HepG2 (cell line): ENCODE results near the gene NDN. TPM values are rescaled to one million over a fixed set of nuclear protein-coding genes. Genes with fewer than 3 reads are reported as not detected.

Source experiments
- BHLHE40 ChIP-seq: IDR thresholded peaks from 2 replicates; pipeline ENCODE4 v1.6.1; 2011; ENCODE audit warnings: low read length, improper control_type of control experiment
- BRD4 ChIP-seq: sonication (generic); formaldehyde crosslinking; IDR thresholded peaks from 2 replicates; pipeline ENCODE4 v1.4.0; 2020; ENCODE audit warnings: missing genetic modification reagents
- HOXA7 ChIP-seq: sonication (generic); formaldehyde crosslinking; IDR thresholded peaks from 2 replicates; pipeline ENCODE4 v1.8.1; 2022; ENCODE audit warnings: mild to moderate bottlenecking, missing genetic modification reagents, moderate library complexity
- MLLT10 ChIP-seq: sonication (generic); formaldehyde crosslinking; IDR thresholded peaks from 2 replicates; pipeline ENCODE4 v1.4.0; 2020; ENCODE audit warnings: missing genetic modification reagents
- MZF1 ChIP-seq: sonication (generic); formaldehyde crosslinking; IDR thresholded peaks from 2 replicates; pipeline ENCODE4 v1.8.1; 2023; ENCODE audit warnings: mild to moderate bottlenecking, missing genetic modification reagents, borderline replicate concordance
- RBM39 ChIP-seq: fragments of 200-400 bp; formaldehyde crosslinking; IDR thresholded peaks from one replicate; pipeline ENCODE4 v1.6.1; 2018; ENCODE audit warnings: antibody characterized with exemption, mild to moderate bottlenecking, low read depth, low read length; ENCODE audit not compliant: poor library complexity, severe bottlenecking
- SOX6 ChIP-seq, 2 experiments: fragments of 450-650 bp in 1 of 2; sonication (generic) in 1 of 2; formaldehyde crosslinking in 1 of 2; IDR thresholded peaks; 2 replicates each; pipeline versions ENCODE4 v1.4.0 to v1.6.1; 2017 to 2020; ENCODE audit warnings: antibody characterized with exemption in 1 of 2, mild to moderate bottlenecking in 1 of 2, missing genetic modification reagents in 1 of 2
- TEAD2 ChIP-seq: sonication (generic); formaldehyde crosslinking; IDR thresholded peaks from 2 replicates; pipeline ENCODE4 v1.9.0; 2021; ENCODE audit warnings: missing genetic modification reagents
- YEATS4 ChIP-seq: sonication (generic); formaldehyde crosslinking; IDR thresholded peaks from 2 replicates; pipeline ENCODE4 v1.4.0; 2020; ENCODE audit warnings: missing genetic modification reagents, borderline replicate concordance
- ZBTB20 ChIP-seq: sonication (generic); formaldehyde crosslinking; IDR thresholded peaks from 2 replicates; pipeline ENCODE4 v1.8.1; 2023; ENCODE audit warnings: missing genetic modification reagents, low read depth, mild to moderate bottlenecking, borderline replicate concordance
- polyA plus RNA-seq, 8 experiments: library from polyadenylated mRNA; depleted of rRNA in 3 of 8; stranded (reverse) in 7 of 8; unstranded in 1 of 8; fragments of >200 nt; fragmentation: Illumina TruSeq in 4 of 8; extraction: Trizol in 4 of 8; gene quantifications; 2 replicates each; pipeline versions ENCODE4 v1.2.1 to v1.2.3, GENCODE V29; 2011 to 2016; ENCODE audit warnings: low read depth in 4 of 8, missing spikeins in 1 of 8, mixed read lengths in 1 of 8; ENCODE audit not compliant: insufficient read depth in 1 of 8
- total RNA-seq, 5 experiments: library from RNA; depleted of rRNA; stranded (reverse); fragments of >200 nt; fragmentation: Illumina TruSeq; extraction: Trizol; gene quantifications; 2 replicates each; pipeline ENCODE4 v1.2.3, GENCODE V29; 2016; ENCODE audit warnings: low read depth in 1 of 5
- TF ChIP-seq, protein P1 (sequence below): IDR thresholded peaks from 2 replicates; pipeline ENCODE4 v1.6.1; 2016; ENCODE audit warnings: missing biosample characterization, missing genetic modification reagents, low read depth
- TF ChIP-seq, protein P2 (sequence below): sonication (generic); formaldehyde crosslinking; conservative IDR thresholded peaks from 2 replicates; pipeline ENCODE4 v1.4.0; 2020; ENCODE audit warnings: missing genetic modification reagents
- TF ChIP-seq, protein P3 (sequence below): sonication (generic); formaldehyde crosslinking; IDR thresholded peaks from 2 replicates; pipeline ENCODE4 v1.5.0; 2020; ENCODE audit warnings: missing genetic modification reagents
- TF ChIP-seq, protein P4 (sequence below): sonication (generic); formaldehyde crosslinking; IDR thresholded peaks from 2 replicates; pipeline ENCODE4 v1.4.0; 2020; ENCODE audit warnings: mild to moderate bottlenecking, missing genetic modification reagents

The NDN gene
- total and polyA plus RNA-seq, 2 of the 13 experiments (the other 11 are each of a cell fraction or from before 2014, with no cell fraction given), result 0.03 TPM; not detected in 1

DNA sequence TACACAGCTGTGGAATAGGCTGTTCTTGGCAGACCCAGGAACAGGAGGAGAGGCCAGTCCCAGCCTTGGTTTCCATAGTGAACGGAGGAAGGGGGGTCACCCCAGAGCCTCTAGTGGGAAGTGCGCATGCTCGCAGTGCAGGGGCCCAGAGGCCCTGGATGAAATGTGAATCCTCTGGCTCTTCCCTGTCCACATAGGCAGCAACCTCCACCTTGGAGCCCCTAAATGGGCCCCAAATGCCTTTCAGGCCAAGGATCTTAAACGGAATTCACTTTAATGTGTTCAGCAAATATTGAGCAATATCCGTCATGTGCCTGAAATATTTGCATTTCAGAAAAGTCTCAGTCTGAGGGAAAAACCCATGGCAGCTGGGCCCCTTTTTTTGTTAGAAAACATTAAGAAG, 3.3 kb upstream of the NDN start (continued):
- TF ChIP-seq, protein P1, sequence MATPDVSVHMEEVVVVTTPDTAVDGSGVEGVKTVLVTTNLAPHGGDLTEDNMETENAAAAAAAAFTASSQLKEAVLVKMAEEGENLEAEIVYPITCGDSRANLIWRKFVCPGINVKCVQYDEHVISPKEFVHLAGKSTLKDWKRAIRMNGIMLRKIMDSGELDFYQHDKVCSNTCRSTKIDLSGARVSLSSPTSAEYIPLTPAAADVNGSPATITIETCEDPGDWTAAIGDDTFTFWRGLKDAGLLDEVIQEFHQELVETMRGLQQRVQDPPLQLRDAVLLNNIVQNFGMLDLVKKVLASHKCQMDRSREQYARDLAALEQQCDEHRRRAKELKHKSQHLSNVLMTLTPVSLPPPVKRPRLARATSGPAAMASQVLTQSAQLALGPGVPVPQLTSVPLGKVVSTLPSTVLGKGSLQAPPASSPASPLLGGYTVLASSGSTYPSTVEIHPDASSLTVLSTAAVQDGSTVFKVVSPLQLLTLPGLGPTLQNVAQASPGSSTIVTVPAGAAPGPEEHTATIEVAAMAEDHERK (CRISPR knock-in tag), result no peak
- TF ChIP-seq, protein P2, sequence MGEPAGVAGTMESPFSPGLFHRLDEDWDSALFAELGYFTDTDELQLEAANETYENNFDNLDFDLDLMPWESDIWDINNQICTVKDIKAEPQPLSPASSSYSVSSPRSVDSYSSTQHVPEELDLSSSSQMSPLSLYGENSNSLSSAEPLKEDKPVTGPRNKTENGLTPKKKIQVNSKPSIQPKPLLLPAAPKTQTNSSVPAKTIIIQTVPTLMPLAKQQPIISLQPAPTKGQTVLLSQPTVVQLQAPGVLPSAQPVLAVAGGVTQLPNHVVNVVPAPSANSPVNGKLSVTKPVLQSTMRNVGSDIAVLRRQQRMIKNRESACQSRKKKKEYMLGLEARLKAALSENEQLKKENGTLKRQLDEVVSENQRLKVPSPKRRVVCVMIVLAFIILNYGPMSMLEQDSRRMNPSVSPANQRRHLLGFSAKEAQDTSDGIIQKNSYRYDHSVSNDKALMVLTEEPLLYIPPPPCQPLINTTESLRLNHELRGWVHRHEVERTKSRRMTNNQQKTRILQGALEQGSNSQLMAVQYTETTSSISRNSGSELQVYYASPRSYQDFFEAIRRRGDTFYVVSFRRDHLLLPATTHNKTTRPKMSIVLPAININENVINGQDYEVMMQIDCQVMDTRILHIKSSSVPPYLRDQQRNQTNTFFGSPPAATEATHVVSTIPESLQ (CRISPR knock-in tag), result no peak
- TF ChIP-seq MLLT10 (CRISPR knock-in tag), result no peak
- TF ChIP-seq TEAD2 (CRISPR knock-in tag), result no peak
- TF ChIP-seq MZF1, result no peak
- TF ChIP-seq, protein P3, sequence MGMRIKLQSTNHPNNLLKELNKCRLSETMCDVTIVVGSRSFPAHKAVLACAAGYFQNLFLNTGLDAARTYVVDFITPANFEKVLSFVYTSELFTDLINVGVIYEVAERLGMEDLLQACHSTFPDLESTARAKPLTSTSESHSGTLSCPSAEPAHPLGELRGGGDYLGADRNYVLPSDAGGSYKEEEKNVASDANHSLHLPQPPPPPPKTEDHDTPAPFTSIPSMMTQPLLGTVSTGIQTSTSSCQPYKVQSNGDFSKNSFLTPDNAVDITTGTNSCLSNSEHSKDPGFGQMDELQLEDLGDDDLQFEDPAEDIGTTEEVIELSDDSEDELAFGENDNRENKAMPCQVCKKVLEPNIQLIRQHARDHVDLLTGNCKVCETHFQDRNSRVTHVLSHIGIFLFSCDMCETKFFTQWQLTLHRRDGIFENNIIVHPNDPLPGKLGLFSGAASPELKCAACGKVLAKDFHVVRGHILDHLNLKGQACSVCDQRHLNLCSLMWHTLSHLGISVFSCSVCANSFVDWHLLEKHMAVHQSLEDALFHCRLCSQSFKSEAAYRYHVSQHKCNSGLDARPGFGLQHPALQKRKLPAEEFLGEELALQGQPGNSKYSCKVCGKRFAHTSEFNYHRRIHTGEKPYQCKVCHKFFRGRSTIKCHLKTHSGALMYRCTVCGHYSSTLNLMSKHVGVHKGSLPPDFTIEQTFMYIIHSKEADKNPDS (CRISPR knock-in tag), result no peak
- TF ChIP-seq HOXA7 (CRISPR knock-in tag), result no peak
- TF ChIP-seq BHLHE40, result peak; percentile 74
- TF ChIP-seq RBM39, result no peak
- TF ChIP-seq ZBTB20 (CRISPR knock-in tag), result no peak
- no peak for TF ChIP-seq SOX6 (IDR thresholded peaks at IDR 0.05)
- peak; percentile 91 for TF ChIP-seq SOX6 (CRISPR knock-in tag; IDR thresholded peaks at IDR 0.05)
- no peak for TF ChIP-seq BRD4 (CRISPR knock-in tag)
- TF ChIP-seq, protein P4, sequence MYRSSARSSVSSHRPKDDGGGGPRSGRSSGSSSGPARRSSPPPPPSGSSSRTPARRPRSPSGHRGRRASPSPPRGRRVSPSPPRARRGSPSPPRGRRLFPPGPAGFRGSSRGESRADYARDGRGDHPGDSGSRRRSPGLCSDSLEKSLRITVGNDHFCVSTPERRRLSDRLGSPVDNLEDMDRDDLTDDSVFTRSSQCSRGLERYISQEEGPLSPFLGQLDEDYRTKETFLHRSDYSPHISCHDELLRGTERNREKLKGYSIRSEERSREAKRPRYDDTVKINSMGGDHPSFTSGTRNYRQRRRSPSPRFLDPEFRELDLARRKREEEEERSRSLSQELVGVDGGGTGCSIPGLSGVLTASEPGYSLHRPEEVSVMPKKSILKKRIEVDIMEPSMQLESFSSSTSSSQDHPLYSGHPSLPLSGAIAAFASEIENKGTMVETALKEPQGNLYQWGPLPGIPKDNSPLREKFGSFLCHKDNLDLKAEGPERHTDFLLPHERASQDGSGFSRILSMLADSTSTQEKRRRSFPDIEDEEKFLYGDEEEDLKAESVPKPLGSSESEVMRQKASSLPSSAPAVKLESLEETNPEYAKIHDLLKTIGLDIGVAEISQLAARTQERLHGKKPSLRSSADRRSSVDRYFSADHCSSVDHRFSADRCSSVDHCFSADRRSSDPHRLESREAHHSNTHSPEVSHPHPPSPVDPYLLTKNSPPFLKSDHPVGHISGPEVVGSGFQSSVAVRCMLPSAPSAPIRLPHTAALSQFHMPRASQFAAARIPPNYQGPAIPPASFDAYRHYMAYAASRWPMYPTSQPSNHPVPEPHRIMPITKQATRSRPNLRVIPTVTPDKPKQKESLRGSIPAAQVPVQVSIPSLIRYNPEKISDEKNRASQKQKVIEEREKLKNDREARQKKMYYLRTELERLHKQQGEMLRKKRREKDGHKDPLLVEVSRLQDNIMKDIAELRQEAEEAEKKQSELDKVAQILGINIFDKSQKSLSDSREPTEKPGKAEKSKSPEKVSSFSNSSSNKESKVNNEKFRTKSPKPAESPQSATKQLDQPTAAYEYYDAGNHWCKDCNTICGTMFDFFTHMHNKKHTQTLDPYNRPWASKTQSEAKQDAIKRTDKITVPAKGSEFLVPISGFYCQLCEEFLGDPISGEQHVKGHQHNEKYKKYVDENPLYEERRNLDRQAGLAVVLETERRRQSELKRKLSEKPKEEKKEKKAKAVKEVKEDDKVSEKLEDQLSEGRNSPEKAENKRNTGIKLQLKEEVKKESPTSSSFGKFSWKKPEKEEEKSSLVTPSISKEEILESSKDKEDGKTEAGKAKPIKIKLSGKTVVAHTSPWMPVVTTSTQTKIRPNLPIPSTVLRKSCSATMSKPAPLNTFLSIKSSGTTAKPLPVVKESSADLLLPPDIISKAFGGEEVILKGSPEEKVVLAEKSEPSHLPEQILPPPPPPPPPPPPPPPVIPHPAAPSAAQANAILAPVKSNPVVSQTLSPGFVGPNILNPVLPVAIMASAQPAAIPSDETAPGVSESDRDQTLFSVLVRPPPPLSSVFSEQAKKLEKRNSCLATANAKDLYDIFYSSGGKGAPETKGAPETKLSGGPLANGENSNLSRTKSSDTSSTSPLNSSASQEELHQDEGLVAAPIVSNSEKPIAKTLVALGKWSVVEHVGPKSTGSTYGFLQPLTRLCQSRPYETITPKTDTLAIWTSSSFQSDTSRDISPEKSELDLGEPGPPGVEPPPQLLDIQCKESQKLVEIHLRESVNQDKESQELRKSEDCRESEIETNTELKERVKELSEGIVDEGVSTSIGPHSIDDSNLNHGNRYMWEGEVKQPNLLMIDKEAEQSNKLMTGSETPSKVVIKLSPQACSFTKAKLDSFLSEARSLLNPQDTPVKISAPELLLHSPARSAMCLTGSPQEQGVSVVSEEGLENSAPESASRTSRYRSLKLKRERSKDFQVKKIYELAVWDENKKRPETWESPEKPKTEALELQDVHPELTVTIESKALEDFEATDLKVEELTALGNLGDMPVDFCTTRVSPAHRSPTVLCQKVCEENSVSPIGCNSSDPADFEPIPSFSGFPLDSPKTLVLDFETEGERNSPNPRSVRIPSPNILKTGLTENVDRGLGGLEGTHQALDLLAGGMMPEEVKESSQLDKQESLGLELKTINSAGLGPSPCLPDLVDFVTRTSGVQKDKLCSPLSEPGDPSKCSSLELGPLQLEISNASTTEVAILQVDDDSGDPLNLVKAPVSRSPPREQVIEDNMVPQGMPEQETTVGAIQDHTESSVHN (CRISPR knock-in tag), result no peak
- TF ChIP-seq YEATS4 (CRISPR knock-in tag), result peak; percentile 65; the same call in 1 of the 2 replicates
